Measurements from ENCODE around the gene AKAP11. TPM values are rescaled to one million over a fixed set of nuclear protein-coding genes. Genes with fewer than 3 reads are reported as not detected.

The AKAP11 gene
- total and polyA plus RNA-seq, 2 of the 8 experiments (the other 6 are each of a cell fraction or from before 2014, with no cell fraction given): 4.5 to 21.9 TPM

- Histone ChIP-seq H4K91ac (replicated peaks; ENCODE audit: insufficient read length, low read length) (no peak overlapping the region), H3K79me1 (ENCODE audit: low read depth, low read length) (no peaks in the 10 kb centered on the region), H3K9ac (replicated peaks in 1 of 4; ENCODE audit: extremely low read depth in 1 of 4, low read depth in 3 of 4, low read length in 3 of 4) (no peak overlapping the region), H4K8ac (ENCODE audit: extremely low read depth, insufficient read depth, low read length) (no peak overlapping the region), H2BK15ac (ENCODE audit: low read length) (no peak overlapping the region), H2BK5ac (ENCODE audit: low read depth, low read length) (no peak overlapping the region), H2AK5ac (ENCODE audit: low read depth, low read length) (no peak overlapping the region), H3K9me3 (ENCODE audit: insufficient read depth in 2 of 2, low read depth in 1 of 2, low read length in 1 of 2) (no peaks in the 10 kb centered on the region), H2BK20ac (ENCODE audit: low read length) (no peak overlapping the region), H3K14ac (ENCODE audit: insufficient read length) (no peak overlapping the region), H2BK120ac (replicated peaks; ENCODE audit: low read depth, low read length) (no peak overlapping the region), H2AFZ (ENCODE audit: low read length) (no peak overlapping the region), H3K18ac (ENCODE audit: extremely low read depth, low read length) (no peak overlapping the region), H4K5ac (ENCODE audit: insufficient read length, low read depth, low read length) (no peak overlapping the region), H3K27me3 (replicated peaks in 1 of 4; ENCODE audit: control insufficient read depth in 3 of 4, extremely low read depth in 1 of 4, insufficient read depth in 3 of 4, low read length in 3 of 4) (no peaks in the 10 kb centered on the region), H3K4ac (replicated peaks; ENCODE audit: insufficient read length, low read depth, low read length) (no peak overlapping the region), H3K56ac (replicated peaks; ENCODE audit: insufficient read length, low read depth, low read length) (no peak overlapping the region), H3K4me1 (replicated peaks in 1 of 4; ENCODE audit: control insufficient read depth in 3 of 4, insufficient read depth in 4 of 4, low read length in 3 of 4) (peaks cover 0 to 8% (median 3%) of the 10 kb centered on the region in 4 experiments; a peak in 3 of 7 replicates), H3K4me3 (ENCODE audit: extremely low read depth in 1 of 4, insufficient read depth in 2 of 4, low read depth in 3 of 4, low read length in 4 of 4) (peak overlapping the region in 1 of 4 experiments; percentile 40; a peak in 1 of 8 replicates), H3K36me3 (ENCODE audit: control insufficient read depth in 2 of 4, insufficient read depth in 4 of 4, low read length in 3 of 4) (peaks cover 0 to 6% (median 0%) of the 10 kb centered on the region in 4 experiments; a peak in 2 of 8 replicates), H2BK12ac (ENCODE audit: low read depth, low read length) (no peak overlapping the region), H3K4me2 (ENCODE audit: insufficient read depth in 1 of 2, low read depth in 2 of 2, low read length in 2 of 2) (peak overlapping the region; percentile 38 to 39; a peak in 3 of 4 replicates), H3K79me2 (ENCODE audit: control insufficient read depth in 1 of 2, insufficient read depth in 2 of 2, low read length in 2 of 2) (no peaks in the 10 kb centered on the region), H3K23ac (ENCODE audit: insufficient read length) (no peak overlapping the region), H3K23me2 (ENCODE audit: low read depth, low read length) (no peaks in the 10 kb centered on the region), H3K27ac (ENCODE audit: low read depth, low read length) (no peak overlapping the region), H4K20me1 (replicated peaks in 1 of 2; ENCODE audit: control insufficient read depth in 1 of 2, insufficient read depth in 2 of 2, low read length in 2 of 2) (no peaks in the 10 kb centered on the region)
- FAIRE-seq: no peak
- no peak for DNase-seq (ENCODE audit: low read depth in 1 of 2, low spot score in 2 of 2)
- ChIA-PET POLR2A (ENCODE audit: partially characterized antibody) (no interaction called here), CTCF (ENCODE audit: partially characterized antibody) (no interaction called here)
- WGBS, 2 experiments (ENCODE audit: extremely low coverage in 1 of 2, insufficient coverage in 1 of 2, insufficient read length in 1 of 2, insufficient replicate concordance in 2 of 2, low coverage in 1 of 2, low lambda C conversion rate in 2 of 2, missing lambda C conversion rate in 1 of 2): 50% methylated on average over 4 of the region's 4 CpGs; no CpG with 5 or more reads in 1 of the 2 experiments
- TF ChIP-seq KDM1A (IDR thresholded peaks at IDR 0.05; ENCODE audit: borderline replicate concordance, low read length) (no peak), SP1 (IDR thresholded peaks at IDR 0.05; ENCODE audit: low read depth, low read length) (0 out of 2 replicates have a peak, but pooled peaks have one; percentile 20), JUN (IDR thresholded peaks at IDR 0.05; ENCODE audit: low read depth, low read length) (no peak), GTF2F1 (IDR thresholded peaks at IDR 0.05; ENCODE audit: borderline replicate concordance, low read depth, low read length) (no peak), TAF1 (IDR thresholded peaks at IDR 0.05; ENCODE audit: low read depth, low read length) (no peak), RBBP5 (IDR thresholded peaks at IDR 0.05; ENCODE audit: borderline replicate concordance, low read depth, low read length) (no peak), EGR1 (IDR thresholded peaks at IDR 0.05; ENCODE audit: borderline replicate concordance, low read depth, low read length) (no peak)
Observed at GRCh38 chr13:42320375-42320787, 48.4 kb downstream of the AKAP11 start.
